ENCODE data around the gene CASP10. TPM values are rescaled to one million over a fixed set of nuclear protein-coding genes. Genes with fewer than 3 reads are reported as not detected.

Gene CASP10
- total and polyA plus RNA-seq, 2 of the 4 experiments (the other 2 are of a cell fraction), result 0.12 to 0.90 TPM

DNA sequence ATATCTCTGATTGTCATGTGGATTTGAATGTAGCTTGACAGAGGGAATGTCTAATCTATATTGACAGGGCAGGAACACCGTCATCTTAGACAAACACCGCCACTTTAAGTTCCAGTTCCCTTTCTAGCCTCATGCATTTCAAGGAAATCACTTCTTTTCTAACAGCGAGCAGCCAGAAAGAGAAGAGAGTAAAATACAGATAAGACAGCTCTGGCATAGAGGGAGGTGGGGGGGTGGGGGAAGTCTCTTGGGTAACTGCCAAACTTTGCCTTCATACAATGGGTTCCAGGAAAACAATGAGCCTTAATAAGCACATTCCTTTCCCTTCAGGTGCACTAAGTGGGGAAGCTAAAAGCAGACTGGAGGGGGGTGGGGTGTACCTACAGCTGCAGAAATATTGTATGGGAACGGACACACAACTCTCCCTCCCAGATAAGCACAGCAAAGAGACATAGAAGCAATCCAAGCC lies 37.2 kb downstream of the CASP10 start:
- H3K23ac ChIP-seq (ENCODE audit: low read depth, low read length), result no peak overlapping the region
- H3K4ac ChIP-seq (ENCODE audit: low read depth, low read length), result no peak overlapping the region
- H2AK5ac ChIP-seq (ENCODE audit: low read depth, low read length), result no peak overlapping the region
- intact Hi-C loops (cut with micrococcal nuclease) (no loop called here), dilution Hi-C loops (cut with HindIII; ENCODE audit: low sequenced_read_pairs, unreplicated experiment) (no loop called here), in situ Hi-C loops (cut with MboI; ENCODE audit: low sequenced_read_pairs) (no loop called here)
- no peak overlapping the region for H3K14ac ChIP-seq (replicated peaks; ENCODE audit: low read depth, low read length)
- no peak overlapping the region for H3K27ac ChIP-seq (ENCODE audit: insufficient read depth, low read length)
- no peak overlapping the region for H4K8ac ChIP-seq (ENCODE audit: low read depth in 2 of 2, low read length in 2 of 2)
- no peak overlapping the region for H4K91ac ChIP-seq (ENCODE audit: insufficient read depth, low read depth, low read length)
- no peaks in the 10 kb centered on the region for H3K79me1 ChIP-seq (ENCODE audit: low read depth in 1 of 2, low read length in 2 of 2)
- DNase-seq (no peak), ATAC-seq (ENCODE audit: low read depth) (no peak)
- H3K9me3 ChIP-seq (ENCODE audit: control insufficient read depth, insufficient read depth, low read length), result no peaks in the 10 kb centered on the region
- POLR2A ChIA-PET (ENCODE audit: unreplicated experiment), result no interaction called here
- no peak overlapping the region for H4K5ac ChIP-seq (ENCODE audit: low read depth, low read length)
- no peak overlapping the region for H3K4me3 ChIP-seq (ENCODE audit: insufficient read depth, low read depth, low read length)
- H2BK20ac ChIP-seq (ENCODE audit: low read depth, low read length), result no peak overlapping the region
- peaks cover 2% of the 10 kb centered on the region; the same call in 1 of the 2 replicates for H3K27me3 ChIP-seq (ENCODE audit: control insufficient read depth, insufficient read depth, low read length)
- no peak overlapping the region for H2AFZ ChIP-seq (replicated peaks; ENCODE audit: low read length, poor library complexity)
- H2AK9ac ChIP-seq (replicated peaks; ENCODE audit: low read depth, low read length, poor library complexity), result no peak overlapping the region
- no peak overlapping the region for H2BK5ac ChIP-seq (ENCODE audit: low read depth, low read length, poor library complexity, severe bottlenecking)
- no CpG with 5 or more reads among the region's 4 CpGs for WGBS, 2 experiments (ENCODE audit: extremely low coverage in 2 of 2, insufficient read length in 1 of 2)
- BruUV-seq (replicated peaks), result no TSS peak
- H4K20me1 ChIP-seq (ENCODE audit: insufficient read depth, low read length), result no peaks in the 10 kb centered on the region
- H2BK120ac ChIP-seq (ENCODE audit: low read depth, low read length), result no peak overlapping the region
- no peaks in the 10 kb centered on the region for H3K9me1 ChIP-seq (ENCODE audit: insufficient read depth, low read length)
- CTCF ChIA-PET, result interaction anchor here (0.6 kb wide), 1 partner anchor 12 kb away, joined by 4 read pairs; no protein-coding TSS in a partner anchor
- no peaks in the 10 kb centered on the region for H3K4me1 ChIP-seq (ENCODE audit: control insufficient read depth, insufficient read depth, low read length)
- no peak overlapping the region for H3K18ac ChIP-seq (ENCODE audit: low read depth, low read length)
- TF ChIP-seq CHD1 (IDR thresholded peaks at IDR 0.05; ENCODE audit: low read depth, low read length) (no peak), RFX5 (IDR thresholded peaks at IDR 0.05; ENCODE audit: low read depth, low read length) (no peak), BHLHE40 (IDR thresholded peaks at IDR 0.05; ENCODE audit: low read depth, low read length) (no peak), MXI1 (IDR thresholded peaks at IDR 0.05; ENCODE audit: borderline replicate concordance, low read depth, low read length) (no peak)
- no peak overlapping the region for H3K56ac ChIP-seq (ENCODE audit: extremely low read depth, insufficient read depth, low read length)
- no peak overlapping the region for H3K9ac ChIP-seq (ENCODE audit: low read depth, low read length)
- no peak overlapping the region for H3K4me2 ChIP-seq (ENCODE audit: low read depth, low read length)
- H3K36me3 ChIP-seq (ENCODE audit: control insufficient read depth, insufficient read depth, low read length), result no peaks in the 10 kb centered on the region
- no peak overlapping the region for H2BK15ac ChIP-seq (ENCODE audit: low read depth, low read length)

All from IMR-90 (cell line).